ENCODE data around the gene TMEM52. TPM values are rescaled to one million over a fixed set of nuclear protein-coding genes. Genes with fewer than 3 reads are reported as not detected.

TMEM52 gene
- total and polyA plus RNA-seq, 4 donors = 1.7 to 9.0 (median 5.2) TPM

DNA sequence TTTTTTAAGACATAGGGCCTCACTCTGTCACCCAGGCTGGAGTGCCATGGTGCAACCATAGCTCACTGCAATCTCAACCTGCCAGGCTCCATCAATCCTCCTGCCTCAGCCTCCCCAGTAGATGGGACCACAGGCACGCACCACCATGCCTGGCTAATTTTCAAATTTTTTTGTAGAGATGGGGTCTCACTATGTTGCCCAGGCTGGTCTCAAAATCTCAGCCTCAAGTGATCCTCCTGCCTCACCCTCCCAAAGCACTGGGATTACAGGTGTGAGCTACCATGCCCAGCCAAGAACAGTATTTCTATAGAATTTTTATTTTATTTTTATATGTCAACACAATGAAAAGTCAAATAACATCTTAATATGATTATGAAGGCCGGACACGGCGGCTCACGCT is 39.1 kb downstream of the TMEM52 start:
- H3K27me3 ChIP-seq (ENCODE audit: control insufficient read depth, insufficient read depth, low read length) = no peaks in the 10 kb centered on the region
- peaks cover 13% of the 10 kb centered on the region for H3K4me1 ChIP-seq (ENCODE audit: control insufficient read depth, insufficient read depth, low read length)
- no peak overlapping the region for H3K27ac ChIP-seq (ENCODE audit: low read depth, low read length)
- peaks cover 19% of the 10 kb centered on the region for H3K36me3 ChIP-seq (ENCODE audit: control insufficient read depth, insufficient read depth, low read length)
- no CpG with 5 or more reads among the region's 5 CpGs for WGBS (ENCODE audit: insufficient coverage)
- no peak for DNase-seq (ENCODE audit: low read depth in 4 of 6, low spot score in 6 of 6)
- no peaks in the 10 kb centered on the region for H3K9me3 ChIP-seq (ENCODE audit: control insufficient read depth, insufficient read depth, low read length)
- no peak overlapping the region for H3K4me3 ChIP-seq (ENCODE audit: low read depth, low read length)

DNA sequence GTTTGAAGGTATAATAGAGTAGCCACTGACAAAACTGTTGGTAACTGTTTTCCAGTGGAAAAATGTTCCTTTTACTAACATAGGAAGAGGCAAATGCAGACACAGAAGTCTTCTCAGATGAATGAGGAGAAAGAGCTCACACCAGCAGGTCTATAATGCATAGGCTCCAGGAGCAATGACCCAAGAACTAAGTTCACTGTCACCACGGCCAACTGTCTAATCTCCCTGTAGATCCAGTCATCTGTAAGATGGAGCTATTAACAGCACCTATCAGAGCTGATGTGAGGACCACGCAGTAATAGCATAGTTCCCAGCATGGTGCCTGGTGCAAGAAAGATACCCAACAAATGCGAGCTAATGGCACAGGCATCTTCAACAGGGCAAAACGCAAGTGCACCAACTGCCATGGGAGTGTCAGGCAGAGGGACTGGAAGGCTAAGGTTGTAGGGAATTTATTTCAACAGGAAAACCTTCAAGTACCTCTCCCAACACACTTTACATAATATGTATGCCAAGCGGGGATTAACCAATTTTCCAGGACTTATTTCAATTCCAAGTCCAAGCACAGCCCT is 41.1 kb downstream of the TMEM52 start:
- no peak for DNase-seq (ENCODE audit: low read depth in 4 of 6, low spot score in 6 of 6)
- peaks cover 28% of the 10 kb centered on the region for H3K4me1 ChIP-seq (ENCODE audit: control insufficient read depth, insufficient read depth, low read length)
- no peak overlapping the region for H3K4me3 ChIP-seq (ENCODE audit: low read depth, low read length)
- WGBS (ENCODE audit: insufficient coverage) = 67% methylated on average over 3 of the region's 5 CpGs
- H3K9me3 ChIP-seq (ENCODE audit: control insufficient read depth, insufficient read depth, low read length) = no peaks in the 10 kb centered on the region
- no peak overlapping the region for H3K27ac ChIP-seq (ENCODE audit: low read depth, low read length)
- peaks cover 29% of the 10 kb centered on the region for H3K36me3 ChIP-seq (ENCODE audit: control insufficient read depth, insufficient read depth, low read length)
- H3K27me3 ChIP-seq (ENCODE audit: control insufficient read depth, insufficient read depth, low read length) = no peaks in the 10 kb centered on the region

DNA sequence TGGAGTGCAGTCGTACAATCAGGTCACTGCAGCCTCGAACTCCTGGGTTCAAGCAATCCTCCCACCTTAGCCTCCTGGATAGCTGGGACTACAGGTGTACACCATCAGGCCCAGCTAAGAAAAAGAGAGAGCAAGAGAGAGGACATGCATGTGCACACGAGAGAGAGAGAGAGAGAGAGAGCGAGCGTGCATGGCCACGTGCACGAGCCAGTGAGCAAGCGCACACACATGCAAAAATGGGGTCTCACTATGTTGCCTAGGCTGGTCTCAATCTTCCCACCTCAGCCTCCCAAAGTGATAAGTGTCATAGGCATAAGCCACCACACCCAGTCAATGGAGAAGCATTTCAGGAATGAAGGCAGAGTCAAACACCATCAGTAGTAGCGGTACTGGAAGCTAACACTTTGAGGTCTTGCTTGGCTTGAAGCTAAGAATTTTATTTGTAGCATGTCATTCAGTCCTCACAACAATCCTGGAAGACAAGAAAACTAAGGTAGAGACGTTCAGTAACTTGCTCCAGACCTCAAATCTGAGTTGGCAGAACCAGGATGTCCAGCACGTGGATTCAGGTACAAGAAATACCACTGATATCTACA is 42.6 kb downstream of the TMEM52 start:
- Histone ChIP-seq H3K4me1 (ENCODE audit: control insufficient read depth, insufficient read depth, low read length) (peaks cover 30% of the 10 kb centered on the region), H3K27me3 (ENCODE audit: control insufficient read depth, insufficient read depth, low read length) (no peaks in the 10 kb centered on the region), H3K9me3 (ENCODE audit: control insufficient read depth, insufficient read depth, low read length) (no peaks in the 10 kb centered on the region), H3K4me3 (ENCODE audit: low read depth, low read length) (no peak overlapping the region), H3K36me3 (ENCODE audit: control insufficient read depth, insufficient read depth, low read length) (peaks cover 34% of the 10 kb centered on the region), H3K27ac (ENCODE audit: low read depth, low read length) (no peak overlapping the region)
- DNase-seq (ENCODE audit: low read depth in 4 of 6, low spot score in 6 of 6) = no peak
- 91% methylated on average over 7 of the region's 11 CpGs for WGBS (ENCODE audit: insufficient coverage)

DNA sequence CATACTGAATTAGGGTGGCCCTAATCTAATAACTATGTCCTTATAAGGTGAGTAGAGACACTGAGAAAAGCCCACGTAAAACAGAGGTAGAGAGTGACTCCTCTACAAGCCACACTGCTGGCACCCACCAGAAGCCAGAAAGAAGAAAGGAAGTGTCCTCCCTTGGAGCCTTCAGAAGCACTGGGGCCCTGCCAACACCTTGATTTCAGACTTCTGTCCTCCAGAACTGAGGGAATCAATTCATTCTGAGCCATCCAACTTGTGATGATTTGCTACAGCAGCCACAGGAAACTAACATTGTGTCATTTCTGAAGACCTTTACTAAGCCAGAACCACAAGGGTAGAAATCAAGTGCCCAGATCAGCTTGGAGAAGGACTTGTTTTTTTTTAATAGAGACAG is 43.1 kb downstream of the TMEM52 start:
- DNase-seq (ENCODE audit: low read depth in 4 of 6, low spot score in 6 of 6) = no peak
- peaks cover 36% of the 10 kb centered on the region for H3K36me3 ChIP-seq (ENCODE audit: control insufficient read depth, insufficient read depth, low read length)
- no peak overlapping the region for H3K4me3 ChIP-seq (ENCODE audit: low read depth, low read length)
- no peaks in the 10 kb centered on the region for H3K27me3 ChIP-seq (ENCODE audit: control insufficient read depth, insufficient read depth, low read length)
- H3K4me1 ChIP-seq (ENCODE audit: control insufficient read depth, insufficient read depth, low read length) = peaks cover 28% of the 10 kb centered on the region
- H3K9me3 ChIP-seq (ENCODE audit: control insufficient read depth, insufficient read depth, low read length) = no peaks in the 10 kb centered on the region
- WGBS (ENCODE audit: insufficient coverage) = no CpG with 5 or more reads among the region's 1 CpG
- H3K27ac ChIP-seq (ENCODE audit: low read depth, low read length) = no peak overlapping the region

DNA sequence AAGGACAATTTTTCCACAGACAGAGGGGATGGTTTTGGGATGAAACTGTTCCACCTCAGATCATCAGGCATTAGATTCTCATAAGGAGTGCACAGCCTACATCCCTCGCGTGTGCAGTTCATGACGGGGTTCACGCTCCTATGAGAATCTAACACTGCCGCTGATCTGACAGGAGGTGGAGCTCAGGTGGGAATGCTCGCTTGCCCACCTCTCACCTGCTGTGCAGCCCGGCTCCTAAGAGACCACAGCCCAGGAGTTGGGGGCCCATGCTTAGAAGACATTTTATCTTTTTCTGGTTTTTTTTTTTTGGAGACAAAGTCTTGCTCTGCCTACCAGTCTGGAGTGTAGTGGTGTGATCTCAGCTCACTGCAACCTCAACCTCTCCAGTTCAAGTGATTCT is 44.2 kb downstream of the TMEM52 start:
- no peaks in the 10 kb centered on the region for H3K27me3 ChIP-seq (ENCODE audit: control insufficient read depth, insufficient read depth, low read length)
- no peak for DNase-seq (ENCODE audit: low read depth in 4 of 6, low spot score in 6 of 6)
- WGBS (ENCODE audit: insufficient coverage) = 97% methylated on average over 4 of the region's 7 CpGs
- peaks cover 28% of the 10 kb centered on the region for H3K4me1 ChIP-seq (ENCODE audit: control insufficient read depth, insufficient read depth, low read length)
- H3K9me3 ChIP-seq (ENCODE audit: control insufficient read depth, insufficient read depth, low read length) = no peaks in the 10 kb centered on the region
- peaks cover 34% of the 10 kb centered on the region for H3K36me3 ChIP-seq (ENCODE audit: control insufficient read depth, insufficient read depth, low read length)
- no peak overlapping the region for H3K27ac ChIP-seq (ENCODE audit: low read depth, low read length)
- no peak overlapping the region for H3K4me3 ChIP-seq (ENCODE audit: low read depth, low read length)

DNA sequence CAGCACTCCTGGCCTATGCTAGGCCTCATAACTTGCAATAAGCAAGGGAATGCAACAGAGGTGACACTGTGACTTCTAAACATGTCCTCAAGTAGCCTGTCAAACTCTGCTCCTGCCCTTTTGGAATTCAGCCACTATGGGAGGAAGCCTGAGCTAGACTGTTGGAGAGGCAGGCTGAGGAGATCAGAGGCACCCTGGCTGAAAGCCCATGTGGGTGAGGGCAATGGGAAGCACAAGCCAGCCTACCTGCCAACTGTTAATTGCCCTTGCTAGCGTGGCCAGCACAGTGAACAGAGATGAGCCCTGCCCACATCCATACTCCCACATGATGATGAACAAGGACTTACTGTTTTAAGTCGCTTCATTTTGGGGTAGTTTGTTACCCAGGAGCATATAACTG is 45.9 kb downstream of the TMEM52 start:
- Histone ChIP-seq H3K27me3 (ENCODE audit: control insufficient read depth, insufficient read depth, low read length) (no peaks in the 10 kb centered on the region), H3K9me3 (ENCODE audit: control insufficient read depth, insufficient read depth, low read length) (no peaks in the 10 kb centered on the region), H3K27ac (ENCODE audit: low read depth, low read length) (no peak overlapping the region), H3K36me3 (ENCODE audit: control insufficient read depth, insufficient read depth, low read length) (peaks cover 28% of the 10 kb centered on the region), H3K4me1 (ENCODE audit: control insufficient read depth, insufficient read depth, low read length) (peaks cover 25% of the 10 kb centered on the region), H3K4me3 (ENCODE audit: low read depth, low read length) (no peak overlapping the region)
- WGBS (ENCODE audit: insufficient coverage) = 80% methylated on average over 1 of the region's 2 CpGs
- DNase-seq (ENCODE audit: low read depth in 4 of 6, low spot score in 6 of 6) = peak in 2 of 6 donors; percentile 20 to 39

DNA sequence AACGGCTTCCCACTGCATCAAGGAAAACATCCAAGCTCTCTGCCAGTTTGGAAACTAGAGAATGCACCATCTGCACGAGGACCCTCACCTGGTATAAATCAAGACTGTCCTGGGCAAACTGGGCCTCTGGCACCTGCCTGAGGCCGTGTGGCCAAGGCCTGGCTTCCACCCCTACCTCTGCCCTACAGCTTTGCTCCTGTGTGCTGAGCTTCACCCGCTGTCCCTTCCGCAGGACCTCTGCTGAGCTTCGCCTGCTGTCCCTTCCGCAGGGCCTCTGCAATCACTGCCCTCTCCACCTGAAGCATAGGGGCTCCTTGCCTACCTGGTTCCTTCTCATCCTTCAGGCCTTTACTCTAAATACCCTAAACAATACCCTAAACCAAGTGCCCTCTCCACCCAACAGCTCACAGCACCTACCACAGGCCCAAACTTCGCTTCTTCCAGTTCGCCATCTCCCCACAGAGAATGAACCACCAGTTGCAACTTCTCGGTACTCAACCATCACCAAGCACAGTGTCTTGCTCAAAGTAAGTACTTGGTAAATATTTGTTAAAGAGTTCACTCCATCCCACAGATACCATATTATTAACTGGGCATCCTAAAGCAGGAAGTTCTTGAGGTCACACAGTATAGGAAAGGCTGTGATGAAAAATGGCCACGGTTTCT is 46.6 kb downstream of the TMEM52 start:
- Histone ChIP-seq H3K27me3 (ENCODE audit: control insufficient read depth, insufficient read depth, low read length) (no peaks in the 10 kb centered on the region), H3K4me1 (ENCODE audit: control insufficient read depth, insufficient read depth, low read length) (peaks cover 25% of the 10 kb centered on the region), H3K9me3 (ENCODE audit: control insufficient read depth, insufficient read depth, low read length) (no peaks in the 10 kb centered on the region), H3K4me3 (ENCODE audit: low read depth, low read length) (no peak overlapping the region), H3K27ac (ENCODE audit: low read depth, low read length) (no peak overlapping the region), H3K36me3 (ENCODE audit: control insufficient read depth, insufficient read depth, low read length) (peaks cover 28% of the 10 kb centered on the region)
- no peak for DNase-seq (ENCODE audit: low read depth in 4 of 6, low spot score in 6 of 6)
- 86% methylated on average over 9 of the region's 11 CpGs for WGBS (ENCODE audit: insufficient coverage)

DNA sequence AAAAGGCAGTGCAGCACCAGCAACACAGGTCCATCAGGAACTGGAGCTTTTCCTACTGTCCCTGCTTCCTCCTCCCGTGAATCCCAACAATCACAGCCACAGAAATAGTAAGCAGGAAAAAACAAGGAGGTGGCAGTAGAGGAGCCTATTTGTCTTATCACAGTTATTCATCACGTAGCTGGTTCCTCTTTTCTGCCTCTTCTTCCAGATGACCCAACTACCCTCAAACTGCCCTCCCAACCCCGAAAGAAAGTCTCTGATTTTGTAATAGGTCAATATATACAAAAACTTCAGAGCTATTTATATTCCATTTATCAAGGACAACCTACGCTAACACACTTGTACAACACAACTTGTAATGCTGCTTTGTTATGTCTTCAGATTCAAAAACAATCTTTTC is 49.6 kb downstream of the TMEM52 start:
- no peak for DNase-seq (ENCODE audit: low read depth in 4 of 6, low spot score in 6 of 6)
- no peaks in the 10 kb centered on the region for H3K27me3 ChIP-seq (ENCODE audit: control insufficient read depth, insufficient read depth, low read length)
- H3K4me3 ChIP-seq (ENCODE audit: low read depth, low read length) = no peak overlapping the region
- WGBS (ENCODE audit: insufficient coverage) = 100% methylated on average over 1 of the region's 4 CpGs
- H3K4me1 ChIP-seq (ENCODE audit: control insufficient read depth, insufficient read depth, low read length) = peaks cover 24% of the 10 kb centered on the region
- H3K27ac ChIP-seq (ENCODE audit: low read depth, low read length) = no peak overlapping the region
- no peaks in the 10 kb centered on the region for H3K9me3 ChIP-seq (ENCODE audit: control insufficient read depth, insufficient read depth, low read length)
- peaks cover 19% of the 10 kb centered on the region for H3K36me3 ChIP-seq (ENCODE audit: control insufficient read depth, insufficient read depth, low read length)
